GM21619 (cell line): ENCODE results near the gene SH3PXD2B.

Experiments
- ATAC-seq: cut with Tn5 transposase; IDR thresholded peaks from one replicate; pipeline ENCODE4 v1.9.1; 2021; ENCODE audit not compliant: unreplicated experiment

SH3PXD2B gene

DNA sequence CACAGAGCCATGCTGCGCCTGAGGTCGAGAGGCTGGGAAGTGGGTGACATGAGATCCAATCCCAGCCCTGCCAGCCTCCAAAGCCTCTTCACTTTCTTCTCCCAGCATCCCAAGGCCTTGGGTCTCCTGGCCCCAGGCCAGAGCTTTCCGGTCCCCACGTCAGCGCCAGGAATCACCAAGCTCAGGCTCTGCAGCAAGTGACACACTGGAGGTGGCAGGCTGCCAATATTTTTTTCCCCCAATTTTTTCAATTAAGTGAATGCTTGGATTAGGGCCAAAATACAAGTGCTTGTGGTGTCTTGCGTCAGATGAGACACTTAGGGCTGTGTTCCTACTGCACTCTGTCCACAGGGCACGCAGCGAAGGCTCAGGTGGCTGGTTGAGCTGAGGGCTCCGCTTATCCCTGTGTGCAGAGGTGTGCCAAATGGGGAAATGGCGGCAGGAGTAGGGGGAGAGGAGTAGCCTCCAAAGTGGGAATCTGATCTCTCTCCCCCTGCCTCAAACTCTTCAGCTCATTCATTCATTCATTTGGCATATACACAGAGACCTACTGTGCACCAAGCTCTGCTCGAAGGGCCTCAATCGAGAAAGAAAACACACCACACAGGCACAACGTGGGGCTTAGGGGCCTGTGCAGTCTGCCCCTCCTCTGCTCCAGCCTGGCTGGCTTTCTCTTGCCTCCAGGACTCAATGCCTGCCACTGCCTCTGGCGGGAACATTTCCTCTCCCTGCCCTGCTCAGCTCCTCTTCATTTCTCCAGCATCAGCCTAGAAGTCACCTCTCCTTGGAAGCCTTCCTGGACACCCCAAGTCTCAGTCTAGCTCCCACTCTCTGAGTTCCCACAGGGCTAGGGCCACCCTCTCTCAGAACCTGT is 16.6 kb downstream of the SH3PXD2B start:
- ATAC-seq: no peak

DNA sequence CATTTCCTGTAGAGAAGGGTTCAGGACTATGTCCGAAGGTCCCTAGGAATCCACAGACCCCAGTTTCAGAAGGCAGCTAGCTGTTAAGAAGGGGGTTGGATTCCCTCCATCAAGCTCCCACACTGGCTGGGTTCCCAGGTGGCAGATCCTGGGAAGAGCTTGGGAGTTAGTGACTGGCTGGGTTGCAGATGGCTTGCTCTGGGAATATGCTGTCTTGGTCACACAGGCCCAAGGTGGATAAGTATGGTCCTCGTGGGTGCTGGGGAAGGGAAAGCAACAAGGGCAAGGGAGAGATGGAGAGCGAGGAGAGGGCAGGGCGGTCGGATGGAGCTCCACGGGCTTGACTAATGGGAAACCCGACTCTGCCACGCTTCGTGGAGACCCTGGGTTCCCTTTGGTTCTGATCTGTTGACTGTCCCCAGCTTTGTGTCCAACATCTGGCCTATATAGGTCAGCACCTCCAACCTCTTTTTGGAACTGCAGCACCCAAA is 17.4 kb downstream of the SH3PXD2B start:
- no peak for ATAC-seq

DNA sequence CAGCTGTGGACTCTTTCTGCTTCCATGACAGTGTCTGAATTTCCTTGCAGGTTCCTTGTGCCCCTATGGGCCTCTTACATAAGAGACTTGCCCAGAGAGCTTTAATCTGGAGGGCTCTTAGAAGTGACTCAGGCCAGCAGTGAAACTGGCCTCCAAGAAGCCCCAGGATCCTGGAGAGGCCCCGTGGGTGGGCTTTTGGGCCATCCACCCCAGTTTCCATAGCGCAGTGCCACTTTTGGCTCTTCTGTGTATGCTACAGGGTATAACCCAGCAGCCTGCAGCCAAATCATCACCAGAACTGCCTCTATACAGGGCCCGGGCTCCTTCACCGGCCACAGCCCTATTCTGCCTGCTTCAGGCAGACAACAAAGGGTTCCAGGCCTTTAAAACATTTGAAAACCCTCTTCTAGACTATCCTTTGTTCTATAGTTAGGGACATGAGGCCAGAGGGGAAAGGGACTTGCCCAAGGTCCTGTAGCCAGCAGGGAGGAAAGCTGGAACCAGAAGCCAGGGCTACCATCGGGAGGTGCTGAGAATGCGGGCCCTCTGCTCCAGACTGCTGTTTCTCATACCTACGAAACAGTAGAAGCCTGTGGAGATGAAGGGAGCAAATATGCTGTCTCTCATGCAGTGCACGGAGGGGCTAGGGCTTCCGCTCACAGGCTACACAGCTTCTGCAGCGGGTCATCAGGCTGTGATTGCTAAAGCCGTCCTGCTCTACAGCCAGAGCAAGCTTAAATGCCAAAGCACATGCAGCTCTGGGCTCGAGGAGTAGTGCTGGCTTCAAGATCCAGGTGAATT is 18.0 kb downstream of the SH3PXD2B start:
- no peak for ATAC-seq

DNA sequence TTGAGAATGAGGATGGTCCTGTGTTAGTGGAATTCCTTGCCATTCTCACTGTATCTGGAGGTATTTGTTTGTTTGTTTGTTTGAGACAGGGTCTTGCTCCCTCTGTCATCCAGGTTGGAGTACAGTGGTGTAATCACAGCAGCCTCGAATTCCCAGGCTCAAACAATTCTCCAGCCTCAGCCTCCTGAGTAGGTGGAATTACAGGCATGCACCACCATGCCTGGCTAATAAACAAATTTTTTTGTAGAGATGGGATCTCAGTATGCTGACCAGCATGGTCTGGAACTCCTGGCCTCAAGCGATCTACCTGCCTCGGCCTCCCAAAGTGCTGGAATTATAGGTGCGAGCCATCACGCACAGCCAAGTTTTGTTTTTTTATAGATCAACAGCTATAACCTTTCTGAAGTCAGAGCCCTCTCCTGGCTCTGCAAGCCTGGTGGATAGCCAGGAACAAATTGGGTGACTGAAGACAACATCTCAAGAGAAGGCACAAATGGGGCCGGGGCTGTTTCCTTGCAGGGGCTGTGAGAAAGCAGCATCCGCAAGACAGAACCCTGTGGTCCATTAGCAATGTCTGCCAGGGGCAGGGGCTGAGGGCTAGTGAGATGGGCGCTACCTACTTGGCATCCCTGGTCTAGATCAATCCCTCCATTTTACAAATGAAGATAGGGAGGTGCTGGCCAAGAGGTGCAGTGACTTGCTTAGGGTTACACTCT is 18.8 kb downstream of the SH3PXD2B start:
- ATAC-seq: no peak

DNA sequence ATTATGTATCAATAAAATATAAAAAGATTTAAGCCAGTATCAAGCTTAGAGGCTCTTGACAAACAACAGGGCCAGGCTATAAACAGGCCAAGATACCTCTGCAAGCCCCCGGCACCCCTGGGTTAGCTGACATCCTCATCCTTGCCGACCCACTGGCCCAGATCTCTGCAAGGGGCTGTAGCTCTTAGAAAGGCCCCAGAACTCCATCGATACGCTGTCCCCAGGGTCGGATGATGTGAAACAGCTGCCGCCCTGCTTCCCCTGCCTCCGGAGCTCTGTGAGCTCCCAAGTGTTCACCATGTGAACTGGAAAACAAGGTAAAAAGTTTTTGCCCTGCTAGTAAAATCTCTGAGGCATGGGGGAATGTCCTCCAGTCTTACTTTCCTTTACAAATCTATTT is 20.1 kb downstream of the SH3PXD2B start:
- no peak for ATAC-seq

DNA sequence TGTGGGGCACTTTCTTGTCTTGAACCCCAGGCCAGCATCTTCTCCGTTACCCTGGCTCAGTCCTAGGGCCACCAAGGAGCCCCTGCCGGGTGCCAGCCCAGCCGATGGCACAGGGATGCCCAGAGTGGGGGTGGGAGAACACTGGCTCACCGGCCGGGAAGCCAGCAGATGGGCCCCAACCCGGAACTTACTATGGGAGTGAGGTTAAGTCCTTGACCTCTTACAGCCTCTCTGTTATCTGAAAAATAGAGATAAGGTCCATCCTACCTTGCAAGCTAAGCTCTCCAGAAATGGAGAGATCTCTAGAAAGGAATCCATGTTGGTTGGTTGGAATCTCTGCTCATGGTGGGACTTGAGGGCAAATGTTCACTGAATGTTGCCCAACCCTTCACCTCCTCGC is 20.8 kb downstream of the SH3PXD2B start:
- ATAC-seq: no peak

DNA sequence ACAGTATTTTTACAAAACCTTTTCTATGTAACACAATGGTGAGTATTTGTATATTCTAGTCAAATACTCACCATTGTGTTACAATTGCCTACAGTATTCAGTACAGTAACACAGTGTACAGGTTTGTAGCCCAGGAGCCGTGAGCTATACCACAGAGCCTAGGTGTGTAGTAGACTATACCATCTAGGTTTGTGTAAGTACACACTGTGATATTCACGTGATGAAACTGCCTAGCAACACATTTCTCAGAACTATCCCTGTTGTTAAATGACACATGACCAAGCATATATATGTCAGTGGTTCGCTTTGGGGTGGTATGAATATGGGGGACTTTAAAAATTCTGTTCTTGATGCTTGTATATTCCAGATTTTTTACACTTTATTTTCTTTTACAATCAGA is 21.3 kb downstream of the SH3PXD2B start:
- ATAC-seq: no peak

DNA sequence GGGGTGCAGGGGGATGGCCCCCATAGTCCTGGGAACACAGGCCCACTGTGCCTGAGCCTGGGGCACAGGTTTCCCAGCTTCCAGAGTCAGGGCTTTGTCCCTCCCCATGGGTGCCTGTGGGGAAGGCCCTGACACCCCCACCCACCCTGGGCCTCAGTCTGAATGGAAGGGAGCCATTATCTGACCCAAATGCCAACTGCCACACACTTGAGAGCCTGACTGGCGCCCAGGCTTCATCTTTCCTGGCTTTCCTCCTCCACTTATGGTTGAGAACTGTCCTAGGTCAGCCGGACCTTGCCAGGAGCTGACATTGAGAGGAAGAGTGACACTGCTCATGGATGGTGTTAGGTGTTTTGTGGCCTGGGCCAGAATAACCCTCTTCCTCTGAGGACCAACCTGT is 24.0 kb downstream of the SH3PXD2B start:
- ATAC-seq: no peak

DNA sequence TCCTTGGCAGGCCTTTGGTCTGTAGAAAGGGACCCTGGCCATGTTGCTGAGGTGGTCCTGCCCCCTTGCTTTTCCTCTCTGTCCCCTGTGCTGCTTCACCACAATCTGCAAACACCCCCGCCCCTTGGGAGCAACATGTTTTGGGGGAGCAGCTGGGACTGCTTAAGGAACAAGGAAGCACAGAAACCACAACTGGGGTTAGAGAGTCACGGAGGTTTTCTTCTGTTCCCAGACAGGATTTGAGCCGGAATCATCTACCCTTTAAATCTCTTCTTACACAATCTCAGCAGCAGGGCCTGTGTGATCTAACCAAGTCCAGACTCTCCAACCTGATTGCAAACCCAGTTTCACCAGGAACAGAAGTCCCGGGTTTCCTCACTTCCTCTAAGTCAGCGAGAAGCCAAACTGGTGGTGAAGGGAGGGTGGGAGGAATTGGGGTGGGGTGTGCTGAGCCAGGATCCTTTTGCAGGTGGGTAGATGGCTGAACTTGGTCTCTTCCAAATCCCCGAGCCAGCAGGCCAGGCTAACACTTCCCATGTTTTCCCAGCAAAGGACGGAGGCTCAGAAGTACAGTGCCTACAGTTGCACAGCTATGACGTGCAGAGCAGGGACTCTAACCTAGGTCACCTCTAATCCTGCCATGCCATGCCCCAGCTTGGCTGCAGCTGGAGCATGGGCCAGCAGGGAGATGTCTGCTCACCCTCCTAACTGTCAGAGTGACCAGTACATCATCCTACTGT is 25.0 kb downstream of the SH3PXD2B start:
- no peak for ATAC-seq

DNA sequence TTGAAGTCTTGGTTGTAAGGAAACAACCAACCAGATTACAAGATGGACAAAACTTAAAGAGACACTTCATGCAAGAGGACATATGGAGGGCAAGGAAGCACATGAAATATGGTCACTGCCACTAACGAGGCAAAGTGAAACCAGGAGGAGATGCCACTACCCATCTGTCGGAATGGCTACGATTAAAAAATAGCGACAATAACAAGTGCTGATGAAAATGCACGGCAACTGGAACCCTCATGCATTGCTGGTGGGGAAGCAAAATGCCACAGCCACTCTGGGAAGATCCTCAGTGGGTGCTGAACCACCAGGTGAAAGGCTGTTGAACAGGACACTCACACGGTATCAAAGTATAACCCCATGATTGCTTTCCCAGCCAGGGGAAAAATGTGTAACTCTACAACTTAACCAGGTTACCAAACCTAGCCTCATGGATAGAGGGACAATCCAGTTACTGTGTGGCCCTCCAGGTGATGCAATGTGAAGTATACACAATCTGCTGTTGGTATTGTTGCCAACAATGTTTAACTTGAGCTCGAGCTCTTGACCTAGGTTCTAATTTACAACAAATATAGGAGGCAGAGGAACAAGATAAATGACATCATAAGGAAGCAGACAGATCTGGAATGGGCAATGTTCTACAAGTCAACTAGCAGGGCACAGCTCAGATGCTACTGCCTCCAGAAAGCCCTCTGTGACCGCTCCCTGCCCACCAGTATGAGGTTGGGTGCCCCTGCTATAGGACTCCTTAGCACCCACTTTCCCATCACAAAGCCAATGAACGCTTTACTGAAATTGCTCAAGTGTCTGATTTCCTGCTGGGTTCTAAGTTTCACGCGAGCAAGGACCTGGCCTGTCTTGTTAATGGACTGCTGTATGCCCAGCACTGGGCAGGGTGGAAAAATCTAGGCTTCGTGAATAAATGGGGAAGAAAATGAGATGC is 25.8 kb downstream of the SH3PXD2B start:
- no peak for ATAC-seq

DNA sequence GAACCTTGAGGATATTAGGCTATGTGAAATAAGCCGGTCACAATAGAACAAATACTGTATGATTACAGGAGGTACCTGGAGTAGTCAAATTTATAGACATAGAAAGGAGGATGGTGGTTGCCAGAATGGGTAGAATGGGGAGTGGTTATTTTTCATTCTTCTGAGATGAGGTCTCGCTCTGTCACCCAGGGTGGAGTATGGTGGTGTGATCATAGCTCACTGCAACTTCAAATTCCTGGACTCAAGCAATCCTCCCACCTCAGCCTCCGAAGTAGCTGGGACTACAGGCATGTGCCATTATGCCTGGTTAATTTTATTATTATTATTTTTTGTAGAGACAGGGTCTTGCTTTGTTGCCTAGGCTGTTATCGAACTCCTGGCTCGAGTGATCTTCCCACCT is 27.1 kb downstream of the SH3PXD2B start:
- ATAC-seq: no peak

DNA sequence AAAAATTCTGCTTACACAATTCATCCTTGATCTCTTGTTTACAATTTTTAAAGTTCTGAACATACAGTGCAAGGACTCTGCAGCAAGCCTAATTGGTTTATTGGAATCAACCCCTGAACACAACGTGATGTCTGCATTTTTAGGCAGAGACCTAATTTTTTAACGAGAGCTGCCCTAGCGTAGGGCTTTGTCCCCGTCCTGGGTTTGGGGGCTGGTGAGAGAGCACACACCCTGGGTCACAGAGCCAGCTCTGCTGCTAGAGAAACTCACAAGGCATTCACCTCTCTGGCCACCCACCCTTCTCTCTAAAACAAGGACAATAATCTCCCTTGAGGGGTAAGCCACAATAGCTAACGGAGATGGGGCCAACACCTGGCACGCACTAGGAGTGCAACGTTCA is 28.2 kb downstream of the SH3PXD2B start:
- no peak for ATAC-seq

DNA sequence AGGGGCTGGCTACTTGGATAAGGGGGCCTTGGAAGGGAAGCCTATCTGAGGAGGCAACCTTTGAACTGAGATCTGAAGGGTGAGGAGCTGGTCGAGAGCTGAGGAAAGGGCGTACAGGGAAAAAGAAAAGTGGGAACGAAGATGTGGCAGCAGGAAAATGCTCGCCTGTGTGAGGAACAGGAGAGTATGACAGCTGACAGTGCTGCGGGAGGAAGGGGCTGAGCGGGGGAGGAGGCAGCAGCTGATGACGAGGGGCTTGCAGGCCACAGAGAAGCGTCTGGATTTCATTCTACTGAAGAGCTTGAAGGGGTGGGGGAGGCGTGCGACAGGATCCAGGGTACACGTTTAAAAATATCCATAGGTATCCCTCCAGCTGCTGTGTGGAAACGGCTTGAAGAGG is 28.9 kb downstream of the SH3PXD2B start:
- no peak for ATAC-seq

DNA sequence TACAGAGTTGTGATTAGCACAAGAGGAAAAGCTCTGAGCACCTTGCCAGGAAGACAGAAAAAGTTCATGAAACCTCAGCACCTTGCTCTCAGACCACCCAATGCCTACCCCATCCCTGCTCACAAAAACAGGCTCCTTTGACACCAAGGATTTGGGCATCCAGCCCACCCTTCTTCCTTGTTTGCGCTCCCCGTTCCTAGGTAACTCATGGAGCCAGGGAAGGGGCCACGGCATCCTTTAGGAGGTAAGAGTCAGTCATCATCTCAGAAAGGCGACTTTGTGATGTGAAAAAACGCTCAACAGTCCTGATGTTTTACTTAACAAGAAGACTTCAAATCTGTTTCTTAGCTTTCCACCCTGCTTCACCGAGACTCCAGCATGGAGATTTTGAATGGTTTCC is 29.5 kb downstream of the SH3PXD2B start:
- no peak for ATAC-seq

DNA sequence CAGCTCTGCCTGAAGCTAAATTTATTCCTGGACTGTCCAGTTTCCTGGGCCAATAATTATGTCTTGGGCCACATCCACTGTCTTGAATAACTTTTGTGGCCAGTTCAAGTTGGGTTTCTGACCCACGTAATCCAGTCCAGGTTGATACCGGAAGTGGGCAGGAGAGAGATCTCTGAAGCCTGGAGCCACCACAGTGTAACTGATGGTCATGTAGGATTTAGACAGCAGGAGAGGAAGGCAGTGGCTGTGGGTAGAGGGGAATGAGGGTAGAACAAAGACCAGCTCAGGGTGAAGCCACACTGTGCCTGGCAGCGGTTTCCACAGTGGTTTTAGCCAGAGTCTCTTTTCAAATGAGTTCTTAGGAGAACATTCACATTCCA is 30.2 kb downstream of the SH3PXD2B start:
- ATAC-seq: no peak

DNA sequence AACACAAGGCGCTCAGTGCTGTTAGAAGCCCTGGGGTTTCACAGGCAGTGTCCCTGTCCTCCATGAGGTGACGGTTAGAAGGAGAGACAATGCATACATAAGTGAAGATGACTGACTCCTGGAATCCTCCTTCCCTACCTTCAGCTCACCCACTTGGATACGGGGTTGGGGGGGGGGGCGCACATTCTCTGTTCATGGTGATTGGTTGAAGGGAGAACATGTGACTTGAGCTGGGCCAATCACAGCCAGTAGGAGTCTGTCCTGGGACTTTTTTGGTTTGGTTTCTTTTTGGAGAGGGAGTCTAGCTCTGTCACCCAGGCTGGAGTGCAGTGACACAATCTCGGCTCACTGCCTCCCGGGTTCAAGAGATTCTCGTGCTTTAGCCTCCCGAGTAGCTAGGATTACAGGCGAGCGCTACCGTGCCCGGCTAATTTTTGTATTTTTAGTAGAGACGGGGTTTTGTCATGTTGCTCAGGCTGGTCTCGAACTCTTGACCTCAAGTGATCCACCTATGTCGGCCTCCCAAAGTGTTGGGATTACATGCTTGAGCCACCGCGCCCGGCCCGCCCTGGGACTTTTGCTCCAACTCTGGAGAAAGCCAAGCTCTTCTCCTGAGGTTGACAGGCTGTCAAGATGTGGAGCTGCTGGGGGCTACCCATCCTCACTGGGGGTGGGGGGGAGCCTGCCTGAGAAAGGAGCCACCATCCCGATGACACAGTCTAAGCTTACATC is 30.8 kb downstream of the SH3PXD2B start:
- no peak for ATAC-seq

DNA sequence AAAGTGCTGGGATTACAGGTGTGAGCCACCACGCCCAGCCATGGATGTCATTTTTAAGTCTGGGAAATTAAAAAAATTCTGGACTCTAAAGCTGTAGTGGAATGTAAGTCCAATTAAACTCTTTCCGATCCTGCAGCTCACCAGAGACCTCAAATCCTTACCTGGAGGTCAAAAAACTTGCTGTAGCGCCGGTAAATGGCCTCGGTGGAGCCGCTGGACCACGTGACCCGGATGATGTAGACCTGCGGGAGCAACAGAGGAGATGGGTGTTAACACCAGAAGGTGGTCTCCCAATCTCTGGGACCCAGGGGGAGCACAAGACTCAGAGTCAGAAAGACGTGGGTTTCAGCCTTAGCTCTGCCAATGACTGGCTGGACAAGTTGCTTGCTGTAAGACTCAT is 32.1 kb downstream of the SH3PXD2B start:
- ATAC-seq: no peak

DNA sequence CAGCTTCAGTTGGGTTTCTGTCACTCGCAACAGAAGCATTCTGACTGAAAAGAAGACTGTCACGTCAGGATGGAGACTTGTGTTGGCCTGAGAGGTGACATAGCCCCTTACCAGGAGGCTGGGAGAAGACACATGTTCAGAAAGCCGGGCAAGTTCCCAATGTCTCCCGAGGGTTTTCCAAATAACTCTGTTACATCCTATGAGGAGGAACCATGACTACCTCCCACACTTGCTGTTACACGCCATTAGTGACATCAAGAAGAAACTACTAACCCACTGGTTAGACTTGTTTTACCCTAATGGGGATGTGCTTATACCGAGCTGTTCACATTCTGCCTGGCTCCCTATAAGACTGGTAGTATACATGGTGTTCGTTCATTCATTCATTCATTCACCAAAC is 33.3 kb downstream of the SH3PXD2B start:
- ATAC-seq: no peak
